CD4-positive, alpha-beta T cell treated with Interleukin-21 for 1 hour (primary cell): Measurements from ENCODE around the gene FAM118B.

Experiments
- DNase-seq: peaks from one replicate; pipeline ENCODE4 v3.0.0-alpha.2; 2020

FAM118B gene

DNA sequence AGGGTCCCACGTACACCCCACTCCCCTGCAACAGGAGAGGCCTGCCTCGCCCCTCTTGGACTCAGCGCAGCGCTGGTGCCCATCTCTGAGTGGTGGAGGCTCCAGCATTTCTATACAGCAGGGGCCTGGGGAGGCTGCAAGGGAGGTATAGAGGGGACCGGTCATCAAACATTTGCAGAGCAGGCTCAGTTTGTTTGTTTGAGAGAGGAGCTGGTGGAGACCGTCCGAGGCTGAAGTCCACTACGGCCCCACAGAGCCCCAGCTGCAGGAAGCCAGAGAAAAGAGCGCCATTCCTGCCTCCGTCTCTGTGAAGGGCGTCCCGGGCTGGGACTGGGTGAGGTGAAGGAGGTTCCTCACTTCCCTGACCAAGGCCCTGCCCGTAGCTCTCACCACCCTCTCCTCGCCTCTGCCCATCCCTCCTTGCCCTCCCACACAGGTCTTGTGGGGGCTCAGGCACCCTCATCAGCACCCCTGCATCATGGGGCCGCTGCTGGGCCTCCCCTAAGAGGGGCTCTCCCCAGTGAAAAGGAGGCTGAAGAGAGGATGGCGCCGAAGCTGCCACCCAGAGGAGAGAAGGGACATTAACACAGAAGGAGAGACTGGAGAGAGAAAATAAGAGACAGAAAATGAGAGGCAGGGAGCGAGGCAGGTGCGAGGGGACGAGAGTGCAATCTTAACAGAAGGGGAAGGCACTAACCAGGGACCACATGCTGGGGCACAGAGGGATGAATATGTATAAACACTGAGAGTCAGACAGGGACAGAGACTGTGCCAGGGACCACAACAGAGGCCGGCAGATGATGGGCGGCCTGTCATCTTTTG, 24.7 kb upstream of the FAM118B start:
- DNase-seq = no peak

GRCh38 chr11:126188332-126189108, 23.1 kb upstream of the FAM118B start:
- no peak for DNase-seq

DNA sequence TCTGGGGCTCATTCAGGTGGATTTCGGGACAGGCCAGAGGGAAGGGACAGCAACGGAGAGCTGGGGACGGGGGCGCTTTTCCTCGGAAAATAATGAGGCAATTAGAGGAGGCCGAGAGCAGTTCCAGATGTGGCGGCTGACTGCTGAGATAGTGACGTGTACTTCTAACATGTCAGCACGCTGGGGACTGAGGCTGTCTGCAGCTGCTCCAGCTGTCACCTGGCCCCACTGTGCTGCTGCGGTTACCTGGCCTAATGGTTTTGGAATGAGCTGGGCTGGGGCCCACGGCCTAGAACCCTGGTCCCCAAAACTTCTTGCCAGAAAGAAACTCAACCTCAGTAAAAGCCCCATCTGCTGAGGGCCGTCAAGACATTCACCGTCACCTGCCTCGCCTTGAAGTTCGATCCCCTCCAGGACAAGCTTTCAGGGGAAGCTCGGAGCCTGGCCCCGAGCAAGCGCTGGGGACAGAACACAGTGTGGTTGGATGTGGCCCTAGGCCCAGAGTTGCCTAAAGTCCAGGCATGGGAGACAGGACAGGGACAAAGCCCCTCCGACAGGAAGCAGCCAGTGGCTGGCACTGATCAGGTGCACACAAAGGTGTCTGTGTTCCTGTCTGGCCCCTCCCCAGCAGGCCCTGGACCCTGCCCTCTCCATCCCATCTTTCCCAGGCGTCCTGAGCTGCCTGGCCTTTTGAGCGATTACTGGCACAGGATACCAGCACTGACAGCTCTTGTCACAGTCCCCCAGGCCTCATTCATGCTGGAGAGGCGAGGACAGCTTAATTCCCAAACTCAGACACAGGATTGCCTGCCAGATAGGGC, 22.3 kb upstream of the FAM118B start:
- no peak for DNase-seq

GRCh38 chr11:126190792-126191191, 20.8 kb upstream of the FAM118B start:
- no peak for DNase-seq

- no peak for DNase-seq
These were observed 20.1 kb upstream of the FAM118B start for GRCh38 chr11:126191379-126192073.

GRCh38 chr11:126192361-126192760, 19.2 kb upstream of the FAM118B start:
- DNase-seq = no peak

DNA sequence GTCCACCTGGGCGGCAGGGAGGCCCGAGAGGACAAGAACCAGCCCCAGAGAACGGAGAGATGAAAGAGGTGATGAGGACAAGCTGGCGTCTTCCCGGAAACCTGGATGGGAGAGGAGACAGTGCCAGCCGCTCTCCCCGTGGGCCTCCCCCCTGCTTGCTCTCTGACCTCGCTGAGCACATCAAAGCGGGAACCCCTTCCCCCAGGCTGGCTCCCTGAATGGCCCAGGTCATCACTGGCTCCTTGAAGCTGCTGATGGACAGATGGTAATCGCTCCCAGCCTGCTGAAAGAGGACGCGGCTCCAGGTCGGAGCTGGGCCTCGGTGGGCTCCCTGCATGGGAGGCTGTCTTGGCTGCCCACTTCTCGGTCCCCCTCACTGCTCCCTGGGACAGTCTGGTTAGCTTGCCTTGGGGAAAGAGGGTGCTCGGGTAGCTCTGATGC, 18.5 kb upstream of the FAM118B start:
- no peak for DNase-seq

GRCh38 chr11:126194121-126194543, 17.4 kb upstream of the FAM118B start:
- peak; percentile 33 for DNase-seq

GRCh38 chr11:126195119-126195518, 16.5 kb upstream of the FAM118B start:
- DNase-seq = no peak

GRCh38 chr11:126197277-126197939, 14.2 kb upstream of the FAM118B start:
- DNase-seq = no peak

GRCh38 chr11:126198648-126199047, 12.9 kb upstream of the FAM118B start:
- no peak for DNase-seq

GRCh38 chr11:126202646-126203359, 8.8 kb upstream of the FAM118B start:
- DNase-seq = no peak

- DNase-seq = no peak
These were observed 6.2 kb upstream of the FAM118B start for GRCh38 chr11:126205359-126205758.

DNA sequence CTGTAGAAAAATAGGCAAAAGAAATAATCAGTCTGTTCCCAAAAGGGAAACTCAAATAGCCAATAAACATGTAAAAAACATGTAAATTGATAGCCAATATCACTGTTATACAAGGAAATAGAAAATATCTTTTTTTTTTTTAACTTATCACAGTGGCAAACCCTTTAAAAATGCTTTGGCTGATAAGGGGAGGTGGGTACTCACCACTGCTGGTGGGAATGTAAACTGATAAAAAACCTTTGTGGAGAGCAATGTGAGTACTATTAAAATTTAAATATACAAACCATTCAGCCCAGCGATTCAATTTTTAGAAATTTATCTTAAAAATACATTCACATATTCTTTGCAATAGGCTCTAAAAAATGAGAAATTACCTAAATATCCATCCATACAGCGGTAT, 3.7 kb upstream of the FAM118B start:
- no peak for DNase-seq

- no peak for DNase-seq
These were observed 729 bp upstream of the FAM118B start for GRCh38 chr11:126210871-126211235.

DNA sequence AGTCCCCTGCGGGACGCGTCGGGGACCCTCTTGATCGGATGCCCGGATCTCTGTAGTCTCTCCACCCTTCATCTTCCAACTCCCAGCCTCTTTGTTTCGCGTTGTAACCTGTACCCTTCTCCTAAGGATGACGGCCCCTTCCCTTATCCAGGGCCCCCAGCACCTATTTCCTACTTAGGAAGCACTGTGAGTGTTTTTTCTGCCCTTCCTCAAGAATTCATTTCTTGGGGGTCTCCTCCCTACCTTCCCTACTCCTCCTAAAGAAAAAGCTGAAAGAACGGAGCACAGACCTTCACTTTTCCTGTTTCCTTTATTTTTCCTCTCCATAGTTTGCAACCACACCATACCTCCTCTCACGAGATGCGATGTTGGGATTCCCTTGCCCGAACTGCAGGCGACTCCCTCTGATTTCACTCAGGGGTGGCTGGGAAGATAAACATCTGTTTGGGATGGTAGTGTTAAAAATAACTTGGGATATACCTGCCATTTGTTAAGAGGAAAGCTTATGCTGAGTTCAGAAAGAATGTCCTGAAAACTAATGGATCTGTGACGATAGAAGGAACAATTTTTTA, 593 bp downstream of the FAM118B start:
- DNase-seq = no peak

GRCh38 chr11:126214441-126214840, 2.9 kb downstream of the FAM118B start:
- DNase-seq = no peak

- no peak for DNase-seq
These were observed 3.3 kb downstream of the FAM118B start for GRCh38 chr11:126214841-126215240.

- DNase-seq = no peak
These were observed 5.1 kb downstream of the FAM118B start for GRCh38 chr11:126216526-126217305.

DNA sequence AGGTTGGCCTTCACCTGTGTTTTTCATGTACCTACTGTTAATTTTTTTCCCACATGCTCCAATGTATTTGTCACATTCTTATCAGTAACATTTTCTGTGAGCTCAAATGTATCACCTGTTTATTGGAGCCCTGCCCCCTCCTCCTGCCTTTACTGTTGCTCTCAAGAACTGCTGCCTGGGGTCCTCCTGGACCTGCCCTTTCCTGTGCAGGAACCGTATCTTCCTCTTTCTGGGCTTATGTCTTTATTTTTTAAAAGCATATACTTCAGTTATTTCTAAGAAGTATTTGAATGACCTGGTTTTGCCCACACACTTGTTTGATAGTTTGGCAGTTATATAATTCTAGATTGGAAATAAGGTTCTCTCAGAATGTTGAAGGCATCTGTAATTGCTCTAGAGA, 5.9 kb downstream of the FAM118B start:
- DNase-seq = no peak
